Left renal cortex interstitium (tissue), 4 donors: ENCODE results near the gene TULP4. TPM values are rescaled to one million over a fixed set of nuclear protein-coding genes. Genes with fewer than 3 reads are reported as not detected.
A peak's percentile ranks its signal among the peaks of the same experiment; 100 is the strongest.
"Not testable (repeated sequence)": the region's sequence is repeated elsewhere in the genome, so short reads cannot be mapped to it uniquely, and the experiment has no call there.

Experiments used
- DNase-seq, 4 donors: peaks; one replicate each; pipeline ENCODE4 v3.0.0-alpha.2; 2013; ENCODE audit warnings: low read depth in 4 of 4, low spot score in 2 of 4, missing footprints in 1 of 4
- polyA plus RNA-seq, 4 donors: library from polyadenylated mRNA; unstranded; fragments of 120-200 nt; gene quantifications; one replicate each; pipeline ENCODE4 v1.2.1, GENCODE V29; 2013; ENCODE audit not compliant: insufficient read length in 4 of 4

The TULP4 gene
- polyA plus RNA-seq, 4 donors: 15.5 to 24.5 (median 20.7) TPM

DNA sequence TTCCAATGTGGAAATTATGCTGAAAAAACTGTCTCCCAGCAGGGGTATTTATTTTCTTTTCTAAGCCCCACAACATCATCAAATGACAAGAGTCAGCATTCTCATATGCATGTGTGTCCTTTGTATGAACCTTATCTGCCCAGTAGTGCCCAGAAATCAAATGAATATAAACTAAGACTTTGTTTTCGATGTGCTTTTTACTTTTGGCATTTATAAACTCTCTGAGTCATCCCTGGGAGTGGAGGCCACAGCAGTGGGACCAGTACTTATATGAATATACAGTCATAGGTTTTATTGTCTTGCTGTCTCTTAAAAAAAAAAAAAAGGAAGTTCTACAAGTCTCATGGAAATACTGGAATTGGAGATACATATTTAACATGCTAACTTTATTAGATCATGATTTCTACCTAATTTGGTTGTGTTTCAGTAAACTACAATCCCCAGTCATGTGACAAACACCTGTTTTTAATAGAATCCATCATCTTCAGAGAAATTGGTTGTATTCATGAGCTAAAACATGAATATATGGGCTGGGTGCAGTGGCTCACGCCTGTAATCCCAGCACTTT is 148.4 kb downstream of the TULP4 start:
- DNase-seq: no peak

DNA sequence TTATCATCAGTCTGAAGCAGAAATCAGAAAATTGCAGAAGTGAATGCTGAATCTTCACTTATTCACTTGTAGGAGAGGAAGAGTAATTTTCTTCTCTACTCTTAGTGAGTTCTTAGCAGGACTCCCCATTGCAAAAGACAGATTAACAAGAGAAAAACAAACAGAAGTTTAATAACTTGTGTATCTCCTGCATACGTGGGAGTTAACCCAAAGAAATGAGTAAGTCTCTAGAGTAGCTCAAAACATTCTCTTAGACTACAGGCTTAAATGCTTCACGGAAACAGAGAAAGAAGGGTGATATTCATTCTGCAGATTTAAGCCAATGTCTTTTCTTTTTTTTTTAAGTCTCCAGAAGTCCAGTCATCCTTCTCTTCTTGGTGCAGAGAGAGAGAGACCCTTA is 149.7 kb downstream of the TULP4 start:
- DNase-seq: no peak

DNA sequence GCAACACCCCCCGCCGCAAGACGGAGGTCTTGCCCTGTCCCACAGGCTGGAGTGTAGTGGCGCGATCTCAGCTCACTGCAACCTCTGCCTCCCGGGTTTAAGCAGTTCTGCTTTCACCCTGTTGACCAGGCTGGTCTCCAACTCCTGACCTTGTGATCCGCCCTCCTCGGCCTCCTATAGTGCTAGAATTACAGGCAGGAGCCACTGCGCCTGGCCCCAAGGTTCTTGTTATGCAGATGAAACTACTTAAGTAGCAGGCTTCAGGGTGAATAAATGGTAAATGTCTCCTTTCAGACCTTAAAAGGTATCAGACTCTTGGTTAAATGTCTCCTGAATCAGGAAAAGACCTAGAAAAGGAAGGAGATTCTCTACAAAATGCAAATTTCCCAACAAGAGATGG is 152.2 kb downstream of the TULP4 start:
- DNase-seq: no peak

DNA sequence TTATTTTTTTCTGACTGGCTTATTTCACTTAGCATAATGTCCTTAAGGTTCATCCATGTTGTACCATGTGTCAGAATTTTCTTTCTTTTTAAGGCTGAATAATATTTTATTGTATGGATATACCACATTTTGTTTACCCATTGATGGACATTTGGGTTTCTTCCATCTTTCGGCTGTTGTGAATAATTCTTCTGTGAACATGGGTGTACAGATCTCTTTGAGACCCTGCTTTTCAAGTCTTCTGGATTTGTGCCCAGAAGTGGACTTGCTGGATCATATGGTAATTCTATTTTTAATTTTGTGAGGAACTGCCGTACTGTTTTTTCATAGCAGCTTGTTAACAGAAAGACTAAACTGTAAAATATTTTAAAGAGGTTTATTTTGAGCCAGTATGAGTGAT is 153.0 kb downstream of the TULP4 start:
- DNase-seq: no peak

DNA sequence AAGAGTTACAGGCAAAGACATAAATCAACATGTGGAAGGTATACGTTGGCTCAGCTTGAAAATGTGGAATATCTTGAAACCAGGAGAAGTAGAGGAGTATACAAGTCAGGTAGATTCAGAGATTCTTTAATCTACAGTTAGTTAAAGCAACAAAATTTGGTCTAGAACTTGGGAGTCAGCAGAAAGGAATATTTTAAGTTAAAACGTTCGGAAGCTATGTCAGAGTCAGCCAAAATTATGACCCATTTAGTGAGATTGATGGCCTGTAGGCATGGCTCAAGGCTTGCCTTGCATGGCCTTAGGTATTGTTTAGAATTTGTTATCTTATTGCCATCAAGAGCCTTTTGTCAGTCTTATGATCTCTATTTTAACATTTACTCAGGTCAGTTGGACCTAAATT is 153.5 kb downstream of the TULP4 start:
- no peak for DNase-seq

DNA sequence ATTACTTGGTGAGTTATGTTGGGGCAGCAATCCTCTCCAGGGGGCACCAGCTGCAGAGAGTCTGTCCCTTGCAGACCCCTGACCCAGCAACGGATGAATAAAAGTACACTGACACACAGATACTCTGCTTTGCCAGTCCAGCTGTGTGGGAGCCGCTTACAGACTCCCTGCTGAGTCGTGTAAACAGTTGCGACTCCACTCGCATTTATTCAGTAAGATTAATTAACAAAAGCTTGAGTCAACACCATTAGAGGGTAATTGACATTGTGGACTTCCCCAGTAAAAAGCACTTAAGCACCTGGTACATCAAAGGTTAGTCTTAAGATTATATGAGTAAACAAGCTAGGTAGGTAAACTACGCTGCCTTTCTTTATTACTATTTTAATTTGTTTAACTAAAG is 155.7 kb downstream of the TULP4 start:
- no peak for DNase-seq

DNA sequence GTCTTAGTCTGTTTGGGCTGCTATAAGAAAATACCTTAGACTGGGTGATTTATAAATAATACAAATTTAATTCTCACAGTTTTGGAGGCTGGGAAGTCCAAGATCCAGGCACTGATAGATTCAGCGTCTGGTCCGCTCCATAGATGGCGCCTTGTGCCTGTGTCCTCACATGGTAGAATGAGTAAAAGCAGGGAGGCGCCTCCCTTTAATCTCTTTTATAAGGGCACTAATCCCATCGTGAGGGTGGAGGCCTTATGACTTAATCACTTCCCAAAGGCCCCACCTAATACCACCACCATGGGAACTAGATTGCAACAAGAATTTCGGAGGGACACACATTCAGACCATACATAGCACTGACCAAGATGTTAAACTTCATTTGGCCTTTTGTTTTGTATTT is 156.4 kb downstream of the TULP4 start:
- DNase-seq: no peak

DNA sequence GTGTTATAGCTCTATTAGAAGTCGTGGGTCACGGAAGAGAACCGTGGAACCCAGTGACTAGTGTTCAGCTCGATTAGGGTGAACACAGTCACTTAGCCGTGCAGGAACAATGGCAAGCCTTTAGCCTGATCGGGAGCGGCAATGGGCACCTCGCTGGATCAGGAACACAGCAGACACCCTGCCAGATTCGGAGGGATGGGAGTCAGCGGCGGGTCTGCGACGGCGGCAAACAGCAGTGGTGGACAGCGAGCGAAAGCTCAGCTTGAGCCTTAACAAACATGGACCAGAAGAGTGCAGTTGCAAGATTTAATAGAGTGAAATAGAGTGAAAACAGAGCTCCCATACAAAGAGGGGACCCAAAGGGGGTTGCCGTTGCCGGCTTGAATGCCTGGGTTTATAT is 157.8 kb downstream of the TULP4 start:
- not testable (repeated sequence) for DNase-seq

DNA sequence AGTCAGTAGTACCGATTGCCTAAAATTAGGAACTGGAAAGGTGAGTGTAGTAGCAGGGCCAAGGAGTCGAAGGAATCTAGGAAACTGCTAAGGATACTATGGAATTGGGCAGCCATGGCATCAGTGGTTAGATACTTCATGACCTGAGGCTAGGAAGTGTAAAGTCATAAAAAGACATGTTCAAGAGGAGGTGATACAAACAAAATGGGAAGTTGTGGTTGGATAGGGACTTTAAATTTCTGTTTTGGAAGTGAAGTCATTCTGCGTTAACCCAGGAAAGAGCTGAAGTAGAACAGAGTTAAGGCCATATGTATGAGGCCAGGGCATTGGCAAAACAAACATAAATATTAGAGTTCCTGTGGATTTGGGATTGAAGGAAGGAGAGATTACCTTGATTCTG is 159.1 kb downstream of the TULP4 start:
- no peak for DNase-seq

DNA sequence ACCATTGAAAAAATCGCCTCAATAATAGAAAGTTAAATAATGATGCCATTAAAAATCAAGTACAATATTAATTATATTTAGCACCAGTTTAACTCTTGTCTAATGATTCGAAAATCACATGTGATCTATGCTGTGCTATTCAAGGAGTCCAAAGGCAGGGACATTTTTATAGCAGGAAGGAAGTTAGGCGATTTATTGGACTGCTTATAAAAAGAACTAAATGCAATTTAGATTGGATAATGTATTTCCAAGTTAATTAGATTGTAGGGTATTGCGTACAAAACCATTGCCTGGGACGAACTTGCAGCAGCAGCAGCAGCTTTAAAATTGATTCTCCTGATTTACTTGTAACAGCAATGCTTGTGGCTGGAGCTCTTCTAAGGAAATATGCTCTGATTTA is 160.2 kb downstream of the TULP4 start:
- peak in 2 of 4 donors; percentile 10 to 33 for DNase-seq

DNA sequence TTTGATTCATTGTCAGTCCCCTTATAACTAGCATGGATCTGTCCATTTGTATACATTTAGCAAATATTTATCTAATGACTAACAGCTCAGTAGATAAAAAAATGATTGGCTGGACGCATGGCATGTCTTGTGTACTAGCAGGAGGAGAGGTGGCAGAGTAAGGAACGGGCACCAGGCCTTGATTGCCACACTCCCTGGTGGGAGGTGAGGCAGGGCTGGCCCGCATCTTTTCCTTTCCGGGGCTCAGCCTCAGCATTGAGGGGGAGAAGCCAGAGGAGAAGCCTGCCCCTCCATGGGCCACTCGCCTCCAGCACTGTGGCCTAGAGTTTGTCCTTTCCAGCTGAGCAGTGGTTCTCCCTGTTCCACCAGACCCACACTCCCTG is 162.7 kb downstream of the TULP4 start:
- DNase-seq: no peak

DNA sequence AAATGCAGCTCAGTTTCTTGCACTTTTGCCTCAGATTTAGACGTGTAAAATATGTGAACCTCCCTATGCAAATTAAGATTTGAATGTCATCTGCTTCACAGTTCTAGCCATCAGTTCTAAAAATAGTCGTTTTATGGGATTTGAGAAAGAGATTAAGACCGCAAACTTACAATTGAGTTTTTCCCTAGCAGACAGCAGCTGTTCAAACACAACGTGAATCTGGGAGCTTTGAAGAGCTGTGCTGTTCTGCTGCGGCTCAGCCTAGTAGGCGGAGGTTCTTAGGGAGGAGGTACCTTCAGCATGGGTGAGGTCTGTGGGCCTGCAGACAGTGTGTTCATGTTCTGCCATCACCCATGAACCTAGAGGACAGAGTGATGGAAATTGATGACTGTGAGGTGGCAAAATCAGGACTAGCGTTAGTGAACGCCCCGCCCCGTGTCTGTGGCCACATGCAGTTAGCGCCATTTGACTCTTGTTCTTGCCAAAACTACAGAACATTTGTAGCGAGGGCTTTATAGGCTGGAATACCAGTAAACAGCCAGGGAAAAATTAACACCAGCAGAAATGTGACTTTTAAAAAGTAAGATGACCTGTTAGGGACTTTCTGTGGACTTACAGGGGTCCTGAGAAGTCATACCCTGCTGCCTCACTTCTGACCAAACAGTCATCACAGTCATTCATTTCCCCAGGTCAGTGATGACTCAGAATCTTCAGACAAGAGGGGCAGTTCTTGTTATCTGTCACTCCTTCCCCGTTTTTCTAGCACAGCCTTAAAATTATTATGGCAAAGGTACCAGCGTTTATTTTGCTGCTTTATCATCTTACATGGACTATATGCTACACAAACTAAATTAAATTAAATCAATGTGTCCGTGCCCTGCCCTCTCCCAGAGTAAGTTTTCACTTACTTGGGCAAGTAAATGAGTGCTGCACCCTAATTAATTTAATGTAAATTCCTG is 163.4 kb downstream of the TULP4 start:
- DNase-seq: peak in 3 of 4 donors; percentile 28 to 34 (median 31)

DNA sequence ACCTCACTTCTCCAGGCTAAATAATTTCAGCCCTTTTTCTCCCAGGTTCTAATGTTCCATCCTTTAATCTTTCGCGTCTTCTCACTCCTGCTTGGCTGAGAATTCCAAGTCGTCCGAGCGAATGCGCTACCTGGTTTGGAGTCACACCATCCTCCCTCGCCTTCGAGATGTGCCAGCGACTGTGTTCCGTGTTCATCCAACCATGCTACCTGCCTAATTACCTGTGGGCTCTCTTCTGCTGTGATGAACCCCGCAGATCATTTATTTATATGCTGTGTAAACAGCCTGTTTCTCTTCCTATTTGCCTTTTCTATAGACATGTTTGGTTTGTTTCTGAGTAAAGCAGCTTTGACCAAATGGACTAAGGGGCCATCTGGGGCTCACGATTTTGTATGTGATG is 164.1 kb downstream of the TULP4 start:
- DNase-seq: no peak

DNA sequence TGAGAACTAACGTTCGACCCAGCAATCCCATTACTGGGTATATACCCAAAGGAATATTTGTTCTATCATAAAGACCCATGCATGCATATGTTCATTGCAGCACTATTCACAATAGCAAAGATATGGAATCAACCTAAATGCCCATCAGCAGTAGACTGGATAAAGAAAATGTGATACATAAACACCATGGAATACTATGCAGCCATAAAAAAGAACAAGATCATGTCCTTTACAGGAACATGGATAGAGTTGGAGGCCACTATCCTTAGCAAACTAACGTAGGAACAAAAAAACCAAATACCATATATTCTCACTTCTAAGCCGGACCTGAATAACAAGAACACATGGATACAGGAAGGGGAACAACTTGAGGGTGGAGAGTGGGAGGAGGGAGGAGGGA is 165.5 kb downstream of the TULP4 start:
- not testable (repeated sequence) for DNase-seq

DNA sequence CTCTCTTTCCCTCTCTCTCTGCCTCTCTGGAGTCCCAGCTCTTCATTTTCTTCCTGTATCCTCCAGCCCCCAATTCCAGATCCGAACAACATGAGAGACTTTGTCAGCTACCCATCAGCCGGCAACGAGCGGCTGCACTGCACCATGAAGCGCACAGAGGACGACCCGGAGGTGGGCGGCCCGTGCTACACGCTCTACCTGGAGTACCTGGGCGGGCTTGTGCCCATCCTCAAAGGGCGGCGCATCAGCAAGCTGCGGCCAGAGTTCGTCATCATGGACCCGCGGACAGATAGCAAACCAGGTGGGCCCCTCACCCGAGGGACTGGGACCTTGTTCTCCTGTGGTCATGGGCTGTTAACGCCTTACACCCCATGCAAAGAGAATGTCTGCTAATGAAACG is 168.7 kb downstream of the TULP4 start:
- DNase-seq: no peak

DNA sequence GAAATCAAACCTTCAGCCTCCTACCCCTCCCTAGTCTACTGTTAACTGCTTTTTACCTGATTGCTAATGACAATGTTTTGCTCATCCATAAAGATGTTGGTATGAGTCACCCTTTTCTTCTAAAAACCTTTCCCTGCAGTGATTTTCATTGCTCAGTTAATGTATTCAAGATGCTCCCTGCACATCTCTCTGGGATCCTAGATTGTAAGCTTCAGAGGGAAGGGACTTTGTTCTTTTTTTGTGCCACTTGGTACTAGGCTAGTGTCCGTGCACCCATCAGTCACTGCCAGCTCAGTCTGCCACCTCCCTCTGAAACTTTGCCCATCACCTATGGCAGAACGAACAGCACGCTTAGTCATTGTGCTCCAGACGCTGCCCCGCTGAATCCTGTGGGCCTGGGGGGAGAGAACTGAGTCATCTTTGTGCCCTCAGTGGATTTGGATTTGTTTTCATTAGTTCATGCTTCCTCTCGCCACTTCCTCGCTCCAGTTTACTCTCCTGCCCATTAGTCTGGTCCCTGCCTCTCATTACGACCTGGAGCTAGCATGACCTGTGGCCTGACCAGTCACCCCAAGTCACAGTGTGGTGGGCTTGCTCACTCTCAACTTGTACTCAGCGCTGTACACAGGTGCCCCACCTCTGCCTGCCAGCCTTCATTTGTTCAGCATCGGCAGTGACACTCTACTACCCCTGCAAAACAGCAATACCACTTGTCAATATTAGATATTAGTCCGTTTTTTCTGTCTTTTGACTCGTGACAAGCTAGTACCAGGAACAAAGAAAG is 169.6 kb downstream of the TULP4 start:
- DNase-seq: no peak

DNA sequence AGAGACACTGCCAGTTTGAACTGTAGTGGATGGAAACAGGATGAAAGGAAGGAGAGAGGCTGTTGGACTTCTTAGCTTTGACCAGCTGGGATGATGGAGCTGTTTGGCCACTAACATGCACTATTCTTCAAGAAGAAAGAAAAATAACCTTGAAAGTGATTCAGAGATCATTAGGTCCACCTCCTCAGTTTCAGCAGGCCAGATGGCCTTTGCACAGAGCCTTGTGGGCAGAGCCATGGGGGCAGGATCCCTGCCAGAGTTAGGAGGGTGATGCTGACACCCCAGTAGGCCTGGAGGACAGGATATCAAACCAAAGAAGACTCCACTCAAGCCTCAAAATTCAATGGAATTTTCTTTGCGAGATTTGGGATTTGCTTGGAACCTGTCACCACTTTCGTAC is 173.2 kb downstream of the TULP4 start:
- DNase-seq: no peak

DNA sequence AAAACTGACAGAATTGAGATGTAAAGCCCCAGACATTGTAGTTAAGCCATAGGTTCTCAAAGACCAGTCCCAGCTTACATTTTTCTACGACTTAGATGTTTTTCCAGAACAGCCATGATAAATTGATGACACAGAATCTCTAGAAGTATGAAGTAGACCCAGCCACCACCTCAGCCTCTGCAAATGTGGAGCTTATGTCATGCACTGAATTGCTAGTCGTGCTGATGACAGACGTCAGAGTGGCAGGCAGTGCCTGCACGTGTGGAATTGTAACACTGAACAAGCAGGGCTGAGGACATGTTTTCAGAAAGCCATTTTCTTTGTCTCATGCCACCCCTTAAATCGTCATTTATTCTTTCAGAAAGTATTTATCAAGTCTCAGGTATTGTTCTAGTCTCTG is 175.2 kb downstream of the TULP4 start:
- DNase-seq: no peak

DNA sequence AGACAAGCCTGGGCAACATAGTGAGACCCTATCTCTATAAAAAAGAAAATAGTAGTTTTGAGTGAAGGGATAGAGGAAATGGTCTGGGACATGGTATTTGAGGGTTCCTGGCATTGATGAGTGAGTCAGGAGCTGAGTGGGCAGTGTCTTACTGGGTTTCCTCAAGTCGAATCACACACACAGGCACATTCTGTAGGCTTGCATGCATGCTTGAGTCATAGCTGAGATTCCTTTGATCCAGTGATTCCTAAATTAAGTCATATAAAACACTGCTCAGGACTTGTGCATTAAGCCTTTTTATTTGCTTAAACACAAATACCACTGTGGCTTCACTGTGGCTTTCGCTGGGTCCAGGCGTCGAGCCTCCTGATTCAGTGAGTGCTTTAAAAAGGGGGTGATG is 175.8 kb downstream of the TULP4 start:
- DNase-seq: no peak

DNA sequence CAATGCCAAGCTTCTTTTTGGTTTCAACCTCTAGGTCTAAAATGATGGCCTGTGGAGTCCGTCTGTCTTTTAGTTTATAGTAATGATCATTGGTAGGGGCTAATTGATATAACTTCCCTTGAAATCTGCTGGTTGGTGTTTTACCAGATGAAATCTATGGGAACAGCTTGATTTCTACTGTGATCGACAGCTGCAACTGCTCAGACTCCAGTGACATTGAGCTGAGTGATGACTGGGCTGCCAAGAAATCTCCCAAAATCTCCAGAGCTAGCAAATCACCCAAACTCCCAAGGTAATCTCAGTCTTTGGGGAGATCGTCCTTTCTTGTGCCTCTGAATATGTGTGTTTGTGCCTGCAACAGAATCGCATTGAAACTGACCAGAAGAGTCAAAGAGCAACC is 177.2 kb downstream of the TULP4 start:
- no peak for DNase-seq

DNA sequence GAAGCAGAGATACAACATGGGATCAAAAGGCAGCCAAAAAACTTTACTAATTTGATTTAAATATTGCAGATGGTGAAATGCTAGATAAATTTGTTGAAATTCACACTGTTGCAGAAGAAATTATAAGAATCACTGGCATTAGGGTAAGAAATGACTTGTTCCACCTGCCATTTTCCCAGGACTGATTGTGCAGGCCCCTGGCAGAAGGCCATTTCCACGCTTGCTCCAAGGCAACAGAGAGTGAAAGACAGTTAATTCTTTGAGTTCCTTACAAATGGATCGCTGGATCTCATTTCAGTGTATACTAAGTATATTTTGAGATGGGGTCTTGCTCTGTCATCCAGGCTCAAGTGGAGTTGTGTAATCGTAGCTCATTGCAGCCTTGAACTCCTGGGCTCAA is 180.6 kb downstream of the TULP4 start:
- DNase-seq: no peak

DNA sequence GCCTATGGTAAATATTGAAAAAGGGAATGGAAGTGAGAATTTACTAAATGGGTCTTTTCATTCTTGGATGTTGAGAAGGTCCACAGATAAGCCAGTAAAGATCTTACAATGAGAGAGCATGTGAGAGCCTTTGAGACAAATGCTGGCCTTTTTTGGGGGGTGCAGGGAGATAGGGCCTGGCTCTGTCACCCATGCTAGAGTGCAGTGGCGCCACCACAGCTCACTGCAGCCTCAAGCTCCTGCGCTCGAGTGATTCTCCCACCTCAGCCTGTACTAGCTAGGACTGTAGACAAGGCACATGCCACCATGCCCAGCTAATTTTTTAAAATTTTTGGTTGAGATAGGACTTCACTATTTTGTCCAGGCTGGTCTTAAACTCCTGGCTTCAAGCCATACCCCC is 184.4 kb downstream of the TULP4 start:
- no peak for DNase-seq
